ENCODE measurements around the gene EPB41. TPM values are rescaled to one million over a fixed set of nuclear protein-coding genes. Genes with fewer than 3 reads are reported as not detected.

Gene EPB41
- total RNA-seq (10 to 100 TPM; 14.7 to 36.8 (median 24.7) TPM), polyA plus RNA-seq (1 to 10 TPM; 4.1 to 8.9 TPM)
- long read RNA-seq, donor 1, partial matches to known transcripts: 3 of 13 reads
- long read RNA-seq, donor 1, other reads (novel, unspliced or antisense): 10 of 13 reads
- long read RNA-seq, donor 2, full-length matches to known transcripts: 1 of 11 reads
- long read RNA-seq, donor 2, partial matches to known transcripts: 4 of 11 reads
- long read RNA-seq, donor 2, other reads (novel, unspliced or antisense): 6 of 11 reads
- long read RNA-seq, donor 3, full-length matches to known transcripts: 1 of 17 reads
- long read RNA-seq, donor 3, partial matches to known transcripts: 12 of 17 reads
- long read RNA-seq, donor 3, other reads (novel, unspliced or antisense): 4 of 17 reads

- Histone ChIP-seq H3K4me1 (peaks cover 3 to 21% (median 14%) of the 10 kb centered on the region in 9 donors), H3K4me3 (peak within 1 kb of the TSS; percentile 23 to 72 (median 62)), H3K27ac (peak within 1 kb of the TSS in 3 of 10 donors; percentile 34 to 71 (median 66)), H3K27me3 (no peaks in the 10 kb centered on the region), H3K9me3 (no peaks in the 10 kb centered on the region), H3K36me3 (no peaks in the 10 kb centered on the region)
- TF ChIP-seq, protein P1, sequence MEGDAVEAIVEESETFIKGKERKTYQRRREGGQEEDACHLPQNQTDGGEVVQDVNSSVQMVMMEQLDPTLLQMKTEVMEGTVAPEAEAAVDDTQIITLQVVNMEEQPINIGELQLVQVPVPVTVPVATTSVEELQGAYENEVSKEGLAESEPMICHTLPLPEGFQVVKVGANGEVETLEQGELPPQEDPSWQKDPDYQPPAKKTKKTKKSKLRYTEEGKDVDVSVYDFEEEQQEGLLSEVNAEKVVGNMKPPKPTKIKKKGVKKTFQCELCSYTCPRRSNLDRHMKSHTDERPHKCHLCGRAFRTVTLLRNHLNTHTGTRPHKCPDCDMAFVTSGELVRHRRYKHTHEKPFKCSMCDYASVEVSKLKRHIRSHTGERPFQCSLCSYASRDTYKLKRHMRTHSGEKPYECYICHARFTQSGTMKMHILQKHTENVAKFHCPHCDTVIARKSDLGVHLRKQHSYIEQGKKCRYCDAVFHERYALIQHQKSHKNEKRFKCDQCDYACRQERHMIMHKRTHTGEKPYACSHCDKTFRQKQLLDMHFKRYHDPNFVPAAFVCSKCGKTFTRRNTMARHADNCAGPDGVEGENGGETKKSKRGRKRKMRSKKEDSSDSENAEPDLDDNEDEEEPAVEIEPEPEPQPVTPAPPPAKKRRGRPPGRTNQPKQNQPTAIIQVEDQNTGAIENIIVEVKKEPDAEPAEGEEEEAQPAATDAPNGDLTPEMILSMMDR (IDR thresholded peaks at IDR 0.05): no peak
- 0% methylated on average over 90 to 95 of the region's 95 CpGs for WGBS, 2 donors
- ATAC-seq: peak; percentile 96 to 99 (median 98)
- intact Hi-C loops (cut with DNase I): no loop called here
- DNase-seq: peak; percentile 91 to 92
Observed at GRCh38 chr1:28914228-28915030, at the start of gene EPB41. Gene EPB41, plus strand, starts transcription at chr1:28914569. Its CDS starts 72,869 bp downstream, at chr1:28987438.

GRCh38 chr1:28864695-28865094 is 49.7 kb upstream of the EPB41 start:
- no peak for ATAC-seq
- intact Hi-C loops (cut with DNase I): loop anchor here in 3 of 10 donors (5.0 to 10.0 kb wide), 3 partner anchors 52 to 330 kb away; partner anchors contain the start of gene OPRD1 (in 1 of the 3)
- 65% methylated on average over 6 of the region's 6 CpGs for WGBS, 2 donors

GRCh38 chr1:28865997-28866650 is 48.2 kb upstream of the EPB41 start:
- H3K27me3 ChIP-seq: peaks cover 0 to 47% (median 16%) of the 10 kb centered on the region in 7 donors
- H3K4me3 ChIP-seq: no peak overlapping the region
- 72 to 76% methylated on average over 10 of the region's 10 CpGs for whole genome bisulfite sequencing, 2 donors
- TF ChIP-seq, protein P1 (IDR thresholded peaks at IDR 0.05): no peak
- no peaks in the 10 kb centered on the region for H3K4me1 ChIP-seq
- DNase-seq: no peak
- intact Hi-C loops (cut with DNase I): loop anchor here in 2 of 10 donors (5.0 to 10.0 kb wide), 2 partner anchors 54 to 331 kb away; partner anchors contain the start of gene OPRD1 (in 1 of the 2)
- H3K9me3 ChIP-seq: no peaks in the 10 kb centered on the region
- no peaks in the 10 kb centered on the region for H3K36me3 ChIP-seq
- ATAC-seq: no peak
- H3K27ac ChIP-seq: no peak overlapping the region

More at GRCh38 chr1:28864695-28865094, 49.7 kb upstream of the EPB41 start:
- Histone ChIP-seq H3K4me3 (no peak overlapping the region), H3K27me3 (peaks cover 0 to 45% (median 15%) of the 10 kb centered on the region in 7 donors), H3K27ac (no peak overlapping the region), H3K36me3 (no peaks in the 10 kb centered on the region), H3K9me3 (no peaks in the 10 kb centered on the region), H3K4me1 (no peaks in the 10 kb centered on the region)
- TF ChIP-seq, protein P1 (IDR thresholded peaks at IDR 0.05): no peak
- no peak for DNase-seq

DNA sequence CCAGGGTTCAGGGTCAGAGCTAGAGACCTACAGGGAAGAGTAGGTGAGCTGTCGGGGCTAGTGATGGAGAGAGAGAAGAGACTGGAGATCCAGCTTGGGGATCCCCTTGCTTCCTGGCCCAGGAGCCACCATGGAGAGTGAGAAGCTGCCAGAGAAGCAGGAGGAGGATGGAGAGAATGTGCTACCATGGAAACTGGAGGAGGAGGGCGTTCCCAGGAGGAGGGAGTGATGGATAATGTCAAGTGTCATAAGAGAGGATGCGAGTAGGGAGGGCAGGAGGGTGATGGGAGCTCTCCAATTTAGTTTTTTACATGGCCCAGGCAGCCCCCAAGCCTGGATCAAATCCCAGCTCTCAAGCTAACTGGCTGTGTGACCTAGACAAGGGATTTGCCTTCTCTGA is 46.5 kb upstream of the EPB41 start:
- intact Hi-C loops (cut with DNase I): loop anchor here in 2 of 10 donors (5.0 to 10.0 kb wide), 2 partner anchors 56 to 333 kb away; partner anchors contain the start of gene OPRD1 (in 1 of the 2)
- H3K36me3 ChIP-seq: no peaks in the 10 kb centered on the region
- DNase-seq (no peak), ATAC-seq (no peak)
- H3K27me3 ChIP-seq: peaks cover 0 to 45% (median 20%) of the 10 kb centered on the region in 7 donors
- WGBS, 2 donors: 56 to 57% methylated on average over 3 of the region's 3 CpGs
- no peaks in the 10 kb centered on the region for H3K4me1 ChIP-seq
- TF ChIP-seq, protein P1 (IDR thresholded peaks at IDR 0.05): no peak
- H3K27ac ChIP-seq: no peak overlapping the region
- H3K9me3 ChIP-seq: no peaks in the 10 kb centered on the region
- H3K4me3 ChIP-seq: no peak overlapping the region
